WTC11 (cell line): ENCODE measurements around the gene ZBTB16.

Experiments used
- GABPB1 ChIP-seq: sonication (generic); formaldehyde crosslinking; IDR thresholded peaks from 2 replicates; pipeline ENCODE4 v1.8.1; 2023; ENCODE audit warnings: mild to moderate bottlenecking, missing genetic modification reagents
- JUN ChIP-seq: sonication (generic); formaldehyde crosslinking; IDR thresholded peaks from 2 replicates; pipeline ENCODE4 v1.8.0; 2023; ENCODE audit warnings: mild to moderate bottlenecking, missing genetic modification reagents
- MYBL2 ChIP-seq: sonication (generic); formaldehyde crosslinking; IDR thresholded peaks from 2 replicates; pipeline ENCODE4 v1.8.1; 2023; ENCODE audit warnings: mild to moderate bottlenecking, moderate library complexity, missing genetic modification reagents
- NR1H2 ChIP-seq: sonication (generic); formaldehyde crosslinking; IDR thresholded peaks from 2 replicates; pipeline ENCODE4 v1.9.0; 2021; ENCODE audit warnings: mild to moderate bottlenecking, moderate library complexity, missing genetic modification reagents
- SP1 ChIP-seq: sonication (generic); formaldehyde crosslinking; conservative IDR thresholded peaks from 2 replicates; pipeline ENCODE4 v1.8.1; 2022; ENCODE audit warnings: missing genetic modification reagents
- ZNF121 ChIP-seq: sonication (generic); formaldehyde crosslinking; IDR thresholded peaks from 2 replicates; pipeline ENCODE4 v1.8.0; 2023; ENCODE audit warnings: missing genetic modification reagents
- ZNF671 ChIP-seq: fragments of 250-450 bp; sonication (Bioruptor Pico); IDR thresholded peaks from 2 replicates; pipeline ENCODE4 v1.8.0; 2021; ENCODE audit warnings: mild to moderate bottlenecking
- TF ChIP-seq, protein P1 (sequence below): fragments of 200-600 bp; IDR thresholded peaks from 2 replicates; pipeline ENCODE4 v1.8.0; 2022; ENCODE audit warnings: antibody characterized with exemption
- TF ChIP-seq, protein P2 (sequence below): sonication (generic); formaldehyde crosslinking; IDR thresholded peaks from 2 replicates; pipeline ENCODE4 v1.8.1; 2022; ENCODE audit warnings: missing genetic modification reagents, borderline replicate concordance
- TF ChIP-seq, protein P3 (sequence below): sonication (generic); formaldehyde crosslinking; IDR thresholded peaks from 2 replicates; pipeline ENCODE4 v1.8.1; 2023; ENCODE audit warnings: mild to moderate bottlenecking, missing genetic modification reagents, borderline replicate concordance
- TF ChIP-seq, protein P4 (sequence below): sonication (generic); formaldehyde crosslinking; IDR thresholded peaks from 2 replicates; pipeline ENCODE4 v1.8.0; 2023; ENCODE audit warnings: mild to moderate bottlenecking, missing genetic modification reagents

DNA sequence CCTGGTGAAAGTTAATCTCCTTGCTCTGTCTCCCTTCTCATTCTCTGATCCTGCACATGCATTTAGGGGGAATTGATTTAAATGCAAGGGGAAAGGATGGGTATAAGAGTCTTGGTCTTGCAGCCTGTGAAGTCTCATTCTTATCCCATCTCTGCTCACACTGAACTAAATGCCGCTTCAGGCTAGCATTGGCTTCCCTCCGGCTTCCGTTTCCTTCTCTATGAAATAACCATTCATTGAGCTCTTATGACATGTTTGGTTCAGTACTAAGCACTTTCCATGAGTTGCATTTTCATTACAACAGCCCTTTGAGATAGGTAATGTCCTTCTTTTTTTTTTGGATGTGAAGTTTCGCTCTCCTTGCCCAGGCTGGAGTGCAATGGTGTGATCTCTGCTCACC lies 5.6 kb downstream of the ZBTB16 start:
- TF ChIP-seq, protein P1, sequence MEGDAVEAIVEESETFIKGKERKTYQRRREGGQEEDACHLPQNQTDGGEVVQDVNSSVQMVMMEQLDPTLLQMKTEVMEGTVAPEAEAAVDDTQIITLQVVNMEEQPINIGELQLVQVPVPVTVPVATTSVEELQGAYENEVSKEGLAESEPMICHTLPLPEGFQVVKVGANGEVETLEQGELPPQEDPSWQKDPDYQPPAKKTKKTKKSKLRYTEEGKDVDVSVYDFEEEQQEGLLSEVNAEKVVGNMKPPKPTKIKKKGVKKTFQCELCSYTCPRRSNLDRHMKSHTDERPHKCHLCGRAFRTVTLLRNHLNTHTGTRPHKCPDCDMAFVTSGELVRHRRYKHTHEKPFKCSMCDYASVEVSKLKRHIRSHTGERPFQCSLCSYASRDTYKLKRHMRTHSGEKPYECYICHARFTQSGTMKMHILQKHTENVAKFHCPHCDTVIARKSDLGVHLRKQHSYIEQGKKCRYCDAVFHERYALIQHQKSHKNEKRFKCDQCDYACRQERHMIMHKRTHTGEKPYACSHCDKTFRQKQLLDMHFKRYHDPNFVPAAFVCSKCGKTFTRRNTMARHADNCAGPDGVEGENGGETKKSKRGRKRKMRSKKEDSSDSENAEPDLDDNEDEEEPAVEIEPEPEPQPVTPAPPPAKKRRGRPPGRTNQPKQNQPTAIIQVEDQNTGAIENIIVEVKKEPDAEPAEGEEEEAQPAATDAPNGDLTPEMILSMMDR = no peak
- TF ChIP-seq GABPB1 (no peak), MYBL2 (CRISPR knock-in tag) (no peak), ZNF121 (CRISPR knock-in tag) (no peak), SP1 (CRISPR knock-in tag) (no peak), NR1H2 (CRISPR knock-in tag) (no peak), ZNF671 (no peak), JUN (CRISPR knock-in tag) (no peak)
- TF ChIP-seq, protein P2, sequence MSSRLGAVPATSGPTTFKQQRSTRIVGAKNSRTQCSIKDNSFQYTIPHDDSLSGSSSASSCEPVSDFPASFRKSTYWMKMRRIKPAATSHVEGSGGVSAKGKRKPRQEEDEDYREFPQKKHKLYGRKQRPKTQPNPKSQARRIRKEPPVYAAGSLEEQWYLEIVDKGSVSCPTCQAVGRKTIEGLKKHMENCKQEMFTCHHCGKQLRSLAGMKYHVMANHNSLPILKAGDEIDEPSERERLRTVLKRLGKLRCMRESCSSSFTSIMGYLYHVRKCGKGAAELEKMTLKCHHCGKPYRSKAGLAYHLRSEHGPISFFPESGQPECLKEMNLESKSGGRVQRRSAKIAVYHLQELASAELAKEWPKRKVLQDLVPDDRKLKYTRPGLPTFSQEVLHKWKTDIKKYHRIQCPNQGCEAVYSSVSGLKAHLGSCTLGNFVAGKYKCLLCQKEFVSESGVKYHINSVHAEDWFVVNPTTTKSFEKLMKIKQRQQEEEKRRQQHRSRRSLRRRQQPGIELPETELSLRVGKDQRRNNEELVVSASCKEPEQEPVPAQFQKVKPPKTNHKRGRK (CRISPR knock-in tag) = no peak
- TF ChIP-seq, protein P3, sequence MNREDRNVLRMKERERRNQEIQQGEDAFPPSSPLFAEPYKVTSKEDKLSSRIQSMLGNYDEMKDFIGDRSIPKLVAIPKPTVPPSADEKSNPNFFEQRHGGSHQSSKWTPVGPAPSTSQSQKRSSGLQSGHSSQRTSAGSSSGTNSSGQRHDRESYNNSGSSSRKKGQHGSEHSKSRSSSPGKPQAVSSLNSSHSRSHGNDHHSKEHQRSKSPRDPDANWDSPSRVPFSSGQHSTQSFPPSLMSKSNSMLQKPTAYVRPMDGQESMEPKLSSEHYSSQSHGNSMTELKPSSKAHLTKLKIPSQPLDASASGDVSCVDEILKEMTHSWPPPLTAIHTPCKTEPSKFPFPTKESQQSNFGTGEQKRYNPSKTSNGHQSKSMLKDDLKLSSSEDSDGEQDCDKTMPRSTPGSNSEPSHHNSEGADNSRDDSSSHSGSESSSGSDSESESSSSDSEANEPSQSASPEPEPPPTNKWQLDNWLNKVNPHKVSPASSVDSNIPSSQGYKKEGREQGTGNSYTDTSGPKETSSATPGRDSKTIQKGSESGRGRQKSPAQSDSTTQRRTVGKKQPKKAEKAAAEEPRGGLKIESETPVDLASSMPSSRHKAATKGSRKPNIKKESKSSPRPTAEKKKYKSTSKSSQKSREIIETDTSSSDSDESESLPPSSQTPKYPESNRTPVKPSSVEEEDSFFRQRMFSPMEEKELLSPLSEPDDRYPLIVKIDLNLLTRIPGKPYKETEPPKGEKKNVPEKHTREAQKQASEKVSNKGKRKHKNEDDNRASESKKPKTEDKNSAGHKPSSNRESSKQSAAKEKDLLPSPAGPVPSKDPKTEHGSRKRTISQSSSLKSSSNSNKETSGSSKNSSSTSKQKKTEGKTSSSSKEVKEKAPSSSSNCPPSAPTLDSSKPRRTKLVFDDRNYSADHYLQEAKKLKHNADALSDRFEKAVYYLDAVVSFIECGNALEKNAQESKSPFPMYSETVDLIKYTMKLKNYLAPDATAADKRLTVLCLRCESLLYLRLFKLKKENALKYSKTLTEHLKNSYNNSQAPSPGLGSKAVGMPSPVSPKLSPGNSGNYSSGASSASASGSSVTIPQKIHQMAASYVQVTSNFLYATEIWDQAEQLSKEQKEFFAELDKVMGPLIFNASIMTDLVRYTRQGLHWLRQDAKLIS (CRISPR knock-in tag) = no peak
- TF ChIP-seq, protein P4, sequence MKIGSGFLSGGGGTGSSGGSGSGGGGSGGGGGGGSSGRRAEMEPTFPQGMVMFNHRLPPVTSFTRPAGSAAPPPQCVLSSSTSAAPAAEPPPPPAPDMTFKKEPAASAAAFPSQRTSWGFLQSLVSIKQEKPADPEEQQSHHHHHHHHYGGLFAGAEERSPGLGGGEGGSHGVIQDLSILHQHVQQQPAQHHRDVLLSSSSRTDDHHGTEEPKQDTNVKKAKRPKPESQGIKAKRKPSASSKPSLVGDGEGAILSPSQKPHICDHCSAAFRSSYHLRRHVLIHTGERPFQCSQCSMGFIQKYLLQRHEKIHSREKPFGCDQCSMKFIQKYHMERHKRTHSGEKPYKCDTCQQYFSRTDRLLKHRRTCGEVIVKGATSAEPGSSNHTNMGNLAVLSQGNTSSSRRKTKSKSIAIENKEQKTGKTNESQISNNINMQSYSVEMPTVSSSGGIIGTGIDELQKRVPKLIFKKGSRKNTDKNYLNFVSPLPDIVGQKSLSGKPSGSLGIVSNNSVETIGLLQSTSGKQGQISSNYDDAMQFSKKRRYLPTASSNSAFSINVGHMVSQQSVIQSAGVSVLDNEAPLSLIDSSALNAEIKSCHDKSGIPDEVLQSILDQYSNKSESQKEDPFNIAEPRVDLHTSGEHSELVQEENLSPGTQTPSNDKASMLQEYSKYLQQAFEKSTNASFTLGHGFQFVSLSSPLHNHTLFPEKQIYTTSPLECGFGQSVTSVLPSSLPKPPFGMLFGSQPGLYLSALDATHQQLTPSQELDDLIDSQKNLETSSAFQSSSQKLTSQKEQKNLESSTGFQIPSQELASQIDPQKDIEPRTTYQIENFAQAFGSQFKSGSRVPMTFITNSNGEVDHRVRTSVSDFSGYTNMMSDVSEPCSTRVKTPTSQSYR (CRISPR knock-in tag) = no peak
